ENCODE measurements around the gene CYTH1. TPM values are rescaled to one million over a fixed set of nuclear protein-coding genes. Genes with fewer than 3 reads are reported as not detected.

Gene CYTH1
- total RNA-seq, 1 experiment from 2014 or later, result 29.6 TPM

DNA sequence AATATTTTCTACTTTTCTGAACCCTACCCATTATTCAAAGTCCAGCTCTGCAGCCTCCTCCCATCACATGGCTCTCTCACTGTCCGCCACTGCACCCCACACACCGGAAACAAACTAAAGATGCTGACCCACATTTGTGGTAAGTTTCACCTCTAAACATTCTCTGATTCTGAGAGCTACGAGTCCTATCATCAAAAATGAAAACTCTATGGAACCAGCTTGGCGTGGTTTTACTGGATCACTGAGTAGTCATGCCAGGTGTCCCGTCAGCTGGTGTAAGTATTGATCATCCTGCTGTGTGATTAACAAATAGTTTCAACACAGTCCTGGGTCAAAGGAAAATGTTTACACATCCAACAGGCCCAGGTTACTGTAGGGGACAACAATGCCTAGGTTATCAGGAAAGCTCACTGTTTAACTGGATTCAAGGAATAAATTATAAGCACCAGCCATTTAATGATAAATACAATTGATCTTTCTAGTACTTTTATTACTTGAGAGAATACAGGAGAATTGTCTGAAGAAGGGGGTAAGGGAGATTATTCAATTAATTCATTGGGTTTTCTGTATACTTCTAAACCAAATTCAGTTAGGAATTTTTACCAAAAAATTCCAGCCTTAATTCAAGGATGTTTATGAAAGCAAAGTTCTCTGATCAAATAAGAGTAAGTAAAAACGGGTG, 33.9 kb downstream of the CYTH1 start:
- no TSS peak for BruUV-seq (replicated peaks)

DNA sequence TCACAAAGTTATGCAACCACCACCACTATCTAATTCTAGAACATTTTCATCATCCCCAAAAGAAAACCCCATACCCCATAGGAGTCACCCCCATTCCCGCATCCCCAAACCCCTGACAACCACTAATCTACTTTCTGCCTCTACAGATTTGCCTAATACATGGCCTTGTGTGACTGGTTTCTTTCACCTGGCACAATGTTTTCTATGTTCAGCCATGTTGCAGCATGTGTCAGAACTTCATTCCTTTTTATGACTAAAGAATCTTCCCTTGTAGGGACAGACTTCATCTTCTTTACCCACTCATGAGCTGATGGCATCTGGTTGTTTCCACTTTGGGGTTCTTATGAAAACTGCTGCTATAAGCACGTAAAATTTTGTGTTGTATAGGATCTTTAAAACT, 34.6 kb downstream of the CYTH1 start:
- Mint-ChIP-seq H3K27ac (ENCODE audit: unreplicated experiment) (no peak overlapping the region), H3K4me3 (ENCODE audit: unreplicated experiment) (no peak overlapping the region), H3K36me3 (ENCODE audit: insufficient read depth, unreplicated experiment) (no peaks in the 10 kb centered on the region), H3K4me1 (ENCODE audit: low read depth, unreplicated experiment) (peaks cover 8% of the 10 kb centered on the region), H3K9me3 (ENCODE audit: unreplicated experiment) (no peaks in the 10 kb centered on the region), H3K27me3 (ENCODE audit: insufficient read depth, unreplicated experiment) (no peaks in the 10 kb centered on the region)
- H3K9me3 ChIP-seq, result no peaks in the 10 kb centered on the region
- no peaks in the 10 kb centered on the region for H3K27me3 ChIP-seq (replicated peaks; ENCODE audit: control insufficient read depth, insufficient read depth, low read length)
- no peaks in the 10 kb centered on the region for H3K36me3 ChIP-seq (ENCODE audit: control insufficient read depth, insufficient read depth, low read length)
- POLR2A ChIA-PET, result interaction anchor here (1.3 kb wide), 1 partner anchor 12 kb away, joined by 3 read pairs; no protein-coding TSS in a partner anchor
- DNase-seq, result no peak
- TF ChIP-seq, protein P1, sequence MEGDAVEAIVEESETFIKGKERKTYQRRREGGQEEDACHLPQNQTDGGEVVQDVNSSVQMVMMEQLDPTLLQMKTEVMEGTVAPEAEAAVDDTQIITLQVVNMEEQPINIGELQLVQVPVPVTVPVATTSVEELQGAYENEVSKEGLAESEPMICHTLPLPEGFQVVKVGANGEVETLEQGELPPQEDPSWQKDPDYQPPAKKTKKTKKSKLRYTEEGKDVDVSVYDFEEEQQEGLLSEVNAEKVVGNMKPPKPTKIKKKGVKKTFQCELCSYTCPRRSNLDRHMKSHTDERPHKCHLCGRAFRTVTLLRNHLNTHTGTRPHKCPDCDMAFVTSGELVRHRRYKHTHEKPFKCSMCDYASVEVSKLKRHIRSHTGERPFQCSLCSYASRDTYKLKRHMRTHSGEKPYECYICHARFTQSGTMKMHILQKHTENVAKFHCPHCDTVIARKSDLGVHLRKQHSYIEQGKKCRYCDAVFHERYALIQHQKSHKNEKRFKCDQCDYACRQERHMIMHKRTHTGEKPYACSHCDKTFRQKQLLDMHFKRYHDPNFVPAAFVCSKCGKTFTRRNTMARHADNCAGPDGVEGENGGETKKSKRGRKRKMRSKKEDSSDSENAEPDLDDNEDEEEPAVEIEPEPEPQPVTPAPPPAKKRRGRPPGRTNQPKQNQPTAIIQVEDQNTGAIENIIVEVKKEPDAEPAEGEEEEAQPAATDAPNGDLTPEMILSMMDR (IDR thresholded peaks at IDR 0.05; ENCODE audit: insufficient read depth in 1 of 2, low read depth in 1 of 2, low read length in 1 of 2, severe bottlenecking in 1 of 2, unreplicated experiment in 1 of 2), result no peak
- no peaks in the 10 kb centered on the region for H3K4me1 ChIP-seq
- BruUV-seq (replicated peaks), result no TSS peak
- intact Hi-C loops (cut with micrococcal nuclease; ENCODE audit: unreplicated experiment), result no loop called here
- H3K4me3 ChIP-seq (ENCODE audit: low read depth, low read length), result no peak overlapping the region
- CTCF ChIA-PET, result interaction anchor here (0.7 to 1.1 kb wide), 2 partner anchors 11 to 22 kb away, joined by 3 read pairs; no protein-coding TSS in a partner anchor

More for the DNA sequence above, 33.9 kb downstream of the CYTH1 start:
- intact Hi-C loops (cut with micrococcal nuclease; ENCODE audit: unreplicated experiment), result no loop called here
- no peaks in the 10 kb centered on the region for H3K27me3 ChIP-seq (replicated peaks; ENCODE audit: control insufficient read depth, insufficient read depth, low read length)
- no peaks in the 10 kb centered on the region for H3K9me3 ChIP-seq
- ChIA-PET CTCF (interaction anchor here (0.7 to 1.1 kb wide), 3 partner anchors 11 to 21 kb away, joined by 3 read pairs; no protein-coding TSS in a partner anchor), POLR2A (interaction anchor here (1.3 kb wide), 1 partner anchor 12 kb away, joined by 3 read pairs; no protein-coding TSS in a partner anchor)
- Mint-ChIP-seq H3K4me1 (ENCODE audit: low read depth, unreplicated experiment) (peaks cover 8% of the 10 kb centered on the region), H3K27me3 (ENCODE audit: insufficient read depth, unreplicated experiment) (no peaks in the 10 kb centered on the region), H3K27ac (ENCODE audit: unreplicated experiment) (no peak overlapping the region), H3K9me3 (ENCODE audit: unreplicated experiment) (no peaks in the 10 kb centered on the region), H3K36me3 (ENCODE audit: insufficient read depth, unreplicated experiment) (no peaks in the 10 kb centered on the region), H3K4me3 (ENCODE audit: unreplicated experiment) (no peak overlapping the region)
- no peaks in the 10 kb centered on the region for H3K36me3 ChIP-seq (ENCODE audit: control insufficient read depth, insufficient read depth, low read length)
- H3K4me1 ChIP-seq, result no peaks in the 10 kb centered on the region
- H3K4me3 ChIP-seq (ENCODE audit: low read depth, low read length), result no peak overlapping the region
- no peak for DNase-seq
- TF ChIP-seq, protein P1 (IDR thresholded peaks at IDR 0.05; ENCODE audit: insufficient read depth in 1 of 2, low read depth in 1 of 2, low read length in 1 of 2, severe bottlenecking in 1 of 2, unreplicated experiment in 1 of 2), result no peak

DNA sequence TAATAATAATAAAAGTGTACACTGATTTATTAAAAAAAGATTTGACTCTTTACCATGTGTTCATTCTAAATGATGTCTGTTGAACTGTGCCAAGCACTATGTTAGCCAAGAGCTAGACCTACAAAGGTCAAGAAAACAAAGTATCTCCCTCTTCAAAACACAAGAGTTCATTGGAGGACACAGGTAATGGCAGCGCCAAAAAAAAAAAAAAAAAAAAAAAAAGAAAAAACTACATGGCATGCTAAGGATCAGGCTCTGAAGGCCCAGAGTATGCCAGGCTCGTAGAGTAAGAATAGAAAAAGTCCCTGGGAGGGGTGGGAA, 35.2 kb downstream of the CYTH1 start:
- Histone ChIP-seq H3K4me1 (no peaks in the 10 kb centered on the region), H3K9me3 (no peaks in the 10 kb centered on the region), H3K27me3 (replicated peaks; ENCODE audit: control insufficient read depth, insufficient read depth, low read length) (no peaks in the 10 kb centered on the region), H3K4me3 (ENCODE audit: low read depth, low read length) (no peak overlapping the region), H3K36me3 (ENCODE audit: control insufficient read depth, insufficient read depth, low read length) (no peaks in the 10 kb centered on the region)
- Mint-ChIP-seq H3K4me3 (ENCODE audit: unreplicated experiment) (no peak overlapping the region), H3K27me3 (ENCODE audit: insufficient read depth, unreplicated experiment) (no peaks in the 10 kb centered on the region), H3K4me1 (ENCODE audit: low read depth, unreplicated experiment) (peaks cover 8% of the 10 kb centered on the region), H3K9me3 (ENCODE audit: unreplicated experiment) (no peaks in the 10 kb centered on the region), H3K27ac (ENCODE audit: unreplicated experiment) (no peak overlapping the region), H3K36me3 (ENCODE audit: insufficient read depth, unreplicated experiment) (no peaks in the 10 kb centered on the region)
- no TSS peak for BruUV-seq (replicated peaks)
- TF ChIP-seq, protein P1 (IDR thresholded peaks at IDR 0.05; ENCODE audit: insufficient read depth in 1 of 2, low read depth in 1 of 2, low read length in 1 of 2, severe bottlenecking in 1 of 2, unreplicated experiment in 1 of 2), result no peak
- DNase-seq, result no peak
- intact Hi-C loops (cut with micrococcal nuclease; ENCODE audit: unreplicated experiment), result no loop called here
- ChIA-PET CTCF (interaction anchor here (1.1 to 1.4 kb wide), 2 partner anchors 11 to 250 kb away, joined by 4 read pairs; no protein-coding TSS in a partner anchor), POLR2A (interaction anchor here (1.3 kb wide), 1 partner anchor 11 kb away, joined by 3 read pairs; no protein-coding TSS in a partner anchor)
